Epidermal melanocyte (primary cell): ENCODE results near the gene ANAPC16.
A peak's percentile ranks its signal among the peaks of the same experiment; 100 is the strongest.
"Not testable (repeated sequence)": the region's sequence is repeated elsewhere in the genome, so short reads cannot be mapped to it uniquely, and the experiment has no call there.

Experiments
- DNase-seq: peaks from one replicate; pipeline ENCODE4 v3.0.0; 2011; ENCODE audit warnings: low spot score; ENCODE audit not compliant: insufficient read length

Gene ANAPC16

DNA sequence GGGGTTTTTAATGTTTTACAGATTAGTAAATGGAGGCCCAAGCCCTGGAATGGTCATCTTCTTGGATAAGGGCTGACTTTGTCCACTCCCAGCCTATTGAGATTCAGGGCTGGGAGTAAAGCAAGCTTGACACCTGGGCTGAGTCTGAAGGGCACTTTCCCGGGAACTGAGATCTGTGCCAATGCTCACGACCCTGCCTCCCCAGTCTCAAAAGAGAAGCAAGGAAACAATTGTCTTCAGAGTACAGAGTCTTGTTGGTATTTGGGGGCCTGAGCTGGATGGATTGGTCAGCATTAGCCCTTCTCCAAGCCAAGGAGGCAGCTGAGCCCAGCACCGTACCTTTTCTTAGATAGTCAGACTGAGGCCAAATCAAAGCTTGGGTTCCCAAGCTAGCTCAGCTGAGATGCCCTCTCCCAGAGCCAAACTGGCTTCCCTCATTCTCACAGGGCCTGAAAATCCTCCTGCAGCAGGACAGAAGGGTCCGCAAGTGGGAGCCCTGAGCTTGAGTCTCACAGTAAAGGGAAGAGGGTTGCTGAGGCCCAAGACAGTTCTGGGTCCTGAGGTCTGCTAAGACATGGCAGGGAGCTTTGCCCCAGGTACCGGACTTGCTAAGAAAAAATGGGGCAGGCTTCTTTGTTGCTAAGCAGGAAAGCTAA lies 61.7 kb downstream of the ANAPC16 start:
- no peak for DNase-seq

- peak; percentile 81 for DNase-seq
These were observed 62.3 kb downstream of the ANAPC16 start for GRCh38 chr10:72277996-72278667.

DNA sequence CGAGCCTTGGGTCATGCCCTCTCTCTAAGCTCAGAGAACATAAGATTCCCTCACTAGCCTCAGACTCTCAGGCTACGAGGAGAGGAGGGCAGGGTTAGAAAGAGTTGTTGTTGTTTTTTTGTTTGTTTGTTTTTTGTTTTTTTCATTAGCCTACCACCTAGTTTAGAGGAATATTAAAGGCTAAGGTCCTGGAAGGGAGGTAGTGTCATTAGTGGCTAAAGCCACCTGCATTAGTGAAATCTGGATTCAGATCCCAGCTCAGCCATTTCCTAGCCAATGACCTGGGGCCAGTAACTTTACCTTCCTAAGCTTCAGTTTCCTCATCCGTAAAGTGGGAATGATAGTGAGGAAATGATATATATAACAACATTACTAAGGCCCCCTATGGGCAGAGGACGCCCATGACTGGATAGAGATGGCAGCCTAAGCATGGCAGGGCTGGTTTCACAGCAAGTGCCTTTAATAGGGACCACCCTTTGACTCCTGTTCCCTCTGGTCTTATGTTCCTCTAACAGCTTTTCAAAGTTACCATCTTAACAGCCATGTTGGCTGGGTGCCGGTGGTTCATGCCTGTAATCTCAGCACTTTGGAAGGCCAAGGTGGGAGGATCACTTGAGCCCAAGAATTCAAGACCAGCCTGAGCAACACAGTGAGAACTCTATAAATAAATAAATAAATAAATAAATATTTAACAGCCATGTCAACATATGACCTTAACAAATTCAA lies 63.0 kb downstream of the ANAPC16 start:
- DNase-seq = peak; percentile 16

- DNase-seq = not testable (repeated sequence)
These were observed 63.8 kb downstream of the ANAPC16 start for GRCh38 chr10:72279587-72279986.

DNA sequence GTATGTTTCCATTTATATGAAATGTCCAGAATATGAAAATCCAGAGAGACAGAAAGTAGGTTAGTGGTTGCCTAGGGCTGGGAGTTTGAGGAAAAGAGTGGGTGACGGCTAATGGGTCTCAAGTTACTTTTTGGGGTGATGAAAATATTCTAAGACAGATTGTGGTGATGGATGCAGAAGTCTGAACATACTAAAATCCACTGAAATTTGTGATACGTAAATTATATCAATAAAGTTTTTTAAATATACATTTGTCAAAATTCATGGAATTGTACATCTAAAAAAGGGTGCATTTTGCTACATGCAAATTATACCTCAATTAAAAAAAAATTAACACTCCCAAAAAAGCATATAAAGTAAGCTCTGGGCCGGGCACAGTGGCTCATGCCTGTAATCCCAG lies 67.3 kb downstream of the ANAPC16 start:
- DNase-seq = no peak
